ENCODE data around the gene KCNJ6.

Gene KCNJ6

GRCh38 chr21:37769656-37770055 is 146.6 kb downstream of the KCNJ6 start:
- Histone ChIP-seq H3K4me2 (ENCODE audit: low read length, poor library complexity, severe bottlenecking) (no peak overlapping the region), H3K14ac (ENCODE audit: low read length in 2 of 2) (no peak overlapping the region), H2AFZ (ENCODE audit: low read depth, low read length) (no peak overlapping the region), H3K23ac (ENCODE audit: low read length in 2 of 2) (no peak overlapping the region), H3K9ac (ENCODE audit: low read length) (no peak overlapping the region), H2BK12ac (ENCODE audit: low read length in 2 of 2) (peak overlapping the region in 1 of 2 experiments; percentile 11), H2BK5ac (ENCODE audit: low read depth, low read length, poor library complexity, severe bottlenecking) (no peak overlapping the region), H3K36me3 (ENCODE audit: control insufficient read depth in 1 of 2, insufficient read depth in 2 of 2, low read depth in 1 of 2, low read length in 2 of 2) (no peaks in the 10 kb centered on the region), H2AK5ac (ENCODE audit: low read length, severe bottlenecking) (no peak overlapping the region), H2BK15ac (ENCODE audit: low read depth, poor library complexity, severe bottlenecking) (no peak overlapping the region), H3K4me1 (ENCODE audit: control insufficient read depth, insufficient read depth, low read depth, low read length) (peaks cover 2% of the 10 kb centered on the region), H3K79me1 (replicated peaks; ENCODE audit: low read length, poor library complexity, severe bottlenecking) (peaks cover 2% of the 10 kb centered on the region), H3K27me3 (ENCODE audit: control insufficient read depth in 1 of 2, insufficient read depth in 1 of 2, low read length in 2 of 2) (peaks cover 0 to 29% of the 10 kb centered on the region in 2 experiments), H3K27ac (ENCODE audit: low read length, poor library complexity, severe bottlenecking) (no peak overlapping the region), H3K9me3 (ENCODE audit: control insufficient read depth, low read length) (peaks cover 5% of the 10 kb centered on the region), H2BK120ac (ENCODE audit: low read depth, low read length) (no peak overlapping the region), H4K8ac (ENCODE audit: low read length) (no peak overlapping the region), H3K4ac (ENCODE audit: low read depth in 1 of 2, low read length in 2 of 2) (no peak overlapping the region), H4K91ac (ENCODE audit: low read length) (no peak overlapping the region), H3K4me3 (ENCODE audit: insufficient read depth in 1 of 2, low read depth in 1 of 2, low read length in 2 of 2) (no peak overlapping the region), H3K18ac (ENCODE audit: low read depth in 1 of 2, low read length in 2 of 2) (no peak overlapping the region)
- WGBS: 83% methylated on average over 1 of the region's 1 CpG
- DNase-seq: no peak

- H3K14ac ChIP-seq (ENCODE audit: low read length in 2 of 2): no peak overlapping the region
- no peak overlapping the region for H3K18ac ChIP-seq (ENCODE audit: low read depth in 1 of 2, low read length in 2 of 2)
- H3K9me3 ChIP-seq (ENCODE audit: control insufficient read depth, low read length): peaks cover 5% of the 10 kb centered on the region
- H3K23ac ChIP-seq (ENCODE audit: low read length in 2 of 2): no peak overlapping the region
- no peak overlapping the region for H3K4ac ChIP-seq (ENCODE audit: low read depth in 1 of 2, low read length in 2 of 2)
- H3K27ac ChIP-seq (ENCODE audit: low read length, poor library complexity, severe bottlenecking): no peak overlapping the region
- peaks cover 0 to 31% of the 10 kb centered on the region in 2 experiments for H3K27me3 ChIP-seq (ENCODE audit: control insufficient read depth in 1 of 2, insufficient read depth in 1 of 2, low read length in 2 of 2)
- no peak overlapping the region for H2AK5ac ChIP-seq (ENCODE audit: low read length, severe bottlenecking)
- H4K91ac ChIP-seq (ENCODE audit: low read length): no peak overlapping the region
- H2BK120ac ChIP-seq (ENCODE audit: low read depth, low read length): no peak overlapping the region
- H3K79me1 ChIP-seq (replicated peaks; ENCODE audit: low read length, poor library complexity, severe bottlenecking): peaks cover under 1% of the 10 kb centered on the region
- H2BK5ac ChIP-seq (ENCODE audit: low read depth, low read length, poor library complexity, severe bottlenecking): no peak overlapping the region
- no peak overlapping the region for H3K4me3 ChIP-seq (ENCODE audit: insufficient read depth in 1 of 2, low read depth in 1 of 2, low read length in 2 of 2)
- WGBS: 11% methylated on average over 3 of the region's 5 CpGs
- no peak overlapping the region for H4K8ac ChIP-seq (ENCODE audit: low read length)
- peak; percentile 60 for DNase-seq
- peaks cover 2% of the 10 kb centered on the region for H3K4me1 ChIP-seq (ENCODE audit: control insufficient read depth, insufficient read depth, low read depth, low read length)
- no peak overlapping the region for H3K4me2 ChIP-seq (ENCODE audit: low read length, poor library complexity, severe bottlenecking)
- no peaks in the 10 kb centered on the region for H3K36me3 ChIP-seq (ENCODE audit: control insufficient read depth in 1 of 2, insufficient read depth in 2 of 2, low read depth in 1 of 2, low read length in 2 of 2)
- no peak overlapping the region for H2BK12ac ChIP-seq (ENCODE audit: low read length in 2 of 2)
- H2AFZ ChIP-seq (ENCODE audit: low read depth, low read length): no peak overlapping the region
- H2BK15ac ChIP-seq (ENCODE audit: low read depth, poor library complexity, severe bottlenecking): no peak overlapping the region
- no peak overlapping the region for H3K9ac ChIP-seq (ENCODE audit: low read length)
Measured at GRCh38 chr21:37767984-37768383, 148.3 kb downstream of the KCNJ6 start.

GRCh38 chr21:37766129-37766528 is 150.1 kb downstream of the KCNJ6 start:
- H3K27me3 ChIP-seq (ENCODE audit: control insufficient read depth in 1 of 2, insufficient read depth in 1 of 2, low read length in 2 of 2): peaks cover 0 to 42% of the 10 kb centered on the region in 2 experiments
- H3K4me3 ChIP-seq (ENCODE audit: insufficient read depth in 1 of 2, low read depth in 1 of 2, low read length in 2 of 2): no peak overlapping the region
- no peak overlapping the region for H2BK15ac ChIP-seq (ENCODE audit: low read depth, poor library complexity, severe bottlenecking)
- H3K36me3 ChIP-seq (ENCODE audit: control insufficient read depth in 1 of 2, insufficient read depth in 2 of 2, low read depth in 1 of 2, low read length in 2 of 2): peaks cover 0 to 7% of the 10 kb centered on the region in 2 experiments
- no peak overlapping the region for H4K91ac ChIP-seq (ENCODE audit: low read length)
- no peak overlapping the region for H3K14ac ChIP-seq (ENCODE audit: low read length in 2 of 2)
- H3K9me3 ChIP-seq (ENCODE audit: control insufficient read depth, low read length): peaks cover 5% of the 10 kb centered on the region
- no peak overlapping the region for H4K8ac ChIP-seq (ENCODE audit: low read length)
- no peak overlapping the region for H2BK5ac ChIP-seq (ENCODE audit: low read depth, low read length, poor library complexity, severe bottlenecking)
- no peak overlapping the region for H3K23ac ChIP-seq (ENCODE audit: low read length in 2 of 2)
- 98% methylated on average over 5 of the region's 5 CpGs for WGBS
- H2AK5ac ChIP-seq (ENCODE audit: low read length, severe bottlenecking): no peak overlapping the region
- H2BK120ac ChIP-seq (ENCODE audit: low read depth, low read length): no peak overlapping the region
- H3K9ac ChIP-seq (ENCODE audit: low read length): no peak overlapping the region
- no peaks in the 10 kb centered on the region for H3K79me1 ChIP-seq (replicated peaks; ENCODE audit: low read length, poor library complexity, severe bottlenecking)
- no peak overlapping the region for H2AFZ ChIP-seq (ENCODE audit: low read depth, low read length)
- no peak overlapping the region for H2BK12ac ChIP-seq (ENCODE audit: low read length in 2 of 2)
- no peak overlapping the region for H3K4ac ChIP-seq (ENCODE audit: low read depth in 1 of 2, low read length in 2 of 2)
- no peak for DNase-seq
- H3K4me2 ChIP-seq (ENCODE audit: low read length, poor library complexity, severe bottlenecking): no peak overlapping the region
- no peak overlapping the region for H3K18ac ChIP-seq (ENCODE audit: low read depth in 1 of 2, low read length in 2 of 2)
- no peak overlapping the region for H3K27ac ChIP-seq (ENCODE audit: low read length, poor library complexity, severe bottlenecking)
- H3K4me1 ChIP-seq (ENCODE audit: control insufficient read depth, insufficient read depth, low read depth, low read length): peaks cover 2% of the 10 kb centered on the region

- no peak overlapping the region for H2BK12ac ChIP-seq (ENCODE audit: low read length in 2 of 2)
- H2AK5ac ChIP-seq (ENCODE audit: low read length, severe bottlenecking): no peak overlapping the region
- WGBS: 93% methylated on average over 3 of the region's 5 CpGs
- H4K8ac ChIP-seq (ENCODE audit: low read length): no peak overlapping the region
- H3K36me3 ChIP-seq (ENCODE audit: control insufficient read depth in 1 of 2, insufficient read depth in 2 of 2, low read depth in 1 of 2, low read length in 2 of 2): peaks cover 0 to 7% of the 10 kb centered on the region in 2 experiments
- H3K79me1 ChIP-seq (replicated peaks; ENCODE audit: low read length, poor library complexity, severe bottlenecking): no peaks in the 10 kb centered on the region
- H3K27me3 ChIP-seq (ENCODE audit: control insufficient read depth in 1 of 2, insufficient read depth in 1 of 2, low read length in 2 of 2): peaks cover 0 to 47% of the 10 kb centered on the region in 2 experiments
- no peak overlapping the region for H2BK15ac ChIP-seq (ENCODE audit: low read depth, poor library complexity, severe bottlenecking)
- peaks cover 5% of the 10 kb centered on the region for H3K9me3 ChIP-seq (ENCODE audit: control insufficient read depth, low read length)
- H3K9ac ChIP-seq (ENCODE audit: low read length): no peak overlapping the region
- no peak overlapping the region for H3K4me2 ChIP-seq (ENCODE audit: low read length, poor library complexity, severe bottlenecking)
- no peak for DNase-seq
- H2BK5ac ChIP-seq (ENCODE audit: low read depth, low read length, poor library complexity, severe bottlenecking): no peak overlapping the region
- no peak overlapping the region for H4K91ac ChIP-seq (ENCODE audit: low read length)
- H3K14ac ChIP-seq (ENCODE audit: low read length in 2 of 2): no peak overlapping the region
- no peak overlapping the region for H3K18ac ChIP-seq (ENCODE audit: low read depth in 1 of 2, low read length in 2 of 2)
- H3K4ac ChIP-seq (ENCODE audit: low read depth in 1 of 2, low read length in 2 of 2): no peak overlapping the region
- H3K27ac ChIP-seq (ENCODE audit: low read length, poor library complexity, severe bottlenecking): no peak overlapping the region
- H3K23ac ChIP-seq (ENCODE audit: low read length in 2 of 2): no peak overlapping the region
- no peak overlapping the region for H2BK120ac ChIP-seq (ENCODE audit: low read depth, low read length)
- no peak overlapping the region for H3K4me3 ChIP-seq (ENCODE audit: insufficient read depth in 1 of 2, low read depth in 1 of 2, low read length in 2 of 2)
- no peak overlapping the region for H2AFZ ChIP-seq (ENCODE audit: low read depth, low read length)
- H3K4me1 ChIP-seq (ENCODE audit: control insufficient read depth, insufficient read depth, low read depth, low read length): peaks cover 2% of the 10 kb centered on the region
Measured at GRCh38 chr21:37765221-37765900, 150.9 kb downstream of the KCNJ6 start.

Measured in mesenchymal stem cell (in vitro differentiated cells and primary cell).